GM21390 (cell line): ENCODE data around the gene FOXD1.
"Not testable (repeated sequence)": the region's sequence is repeated elsewhere in the genome, so short reads cannot be mapped to it uniquely, and the experiment has no call there.

Source experiments
- ATAC-seq: cut with Tn5 transposase; IDR thresholded peaks from one replicate; pipeline ENCODE4 v1.9.1; 2021; ENCODE audit not compliant: unreplicated experiment

The FOXD1 gene

DNA sequence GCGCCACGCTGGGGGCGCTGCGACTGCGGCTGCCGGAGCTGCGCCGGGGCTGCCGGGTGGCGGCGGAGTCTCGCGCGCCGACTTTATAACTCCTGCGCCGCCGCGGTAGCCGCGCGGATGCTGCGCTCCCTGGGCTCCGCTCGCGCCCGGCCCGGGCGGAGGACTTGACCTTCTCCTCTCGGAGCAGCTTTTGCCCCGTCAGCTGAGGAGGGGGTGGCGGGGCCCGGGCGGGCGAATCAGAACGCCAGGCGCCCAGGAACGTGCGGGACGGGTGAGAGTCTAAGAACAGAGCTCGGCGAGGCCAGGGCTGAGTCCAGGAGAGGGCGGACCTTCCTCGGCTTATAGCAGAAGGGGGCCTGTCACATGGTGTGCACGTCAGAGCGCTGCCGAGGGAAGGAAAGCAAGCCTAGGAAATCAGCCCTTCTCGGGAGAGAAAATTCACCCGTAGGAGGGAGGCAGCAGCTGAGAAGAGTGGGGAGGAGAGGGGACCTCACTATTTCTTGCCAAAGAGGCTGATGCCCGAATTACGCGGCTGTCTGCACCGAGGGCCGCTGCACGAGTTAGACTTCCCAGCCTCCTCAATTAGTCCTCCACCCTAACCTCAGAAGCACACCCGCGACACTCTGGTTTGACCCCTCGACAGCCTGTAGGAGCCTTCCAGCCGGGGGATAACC, at the start of gene FOXD1:
FOXD1 (minus strand) TSS at position 315 of the 674 bp plus-strand sequence. CDS start 415 bp downstream, outside the sequence.
- ATAC-seq: no peak

DNA sequence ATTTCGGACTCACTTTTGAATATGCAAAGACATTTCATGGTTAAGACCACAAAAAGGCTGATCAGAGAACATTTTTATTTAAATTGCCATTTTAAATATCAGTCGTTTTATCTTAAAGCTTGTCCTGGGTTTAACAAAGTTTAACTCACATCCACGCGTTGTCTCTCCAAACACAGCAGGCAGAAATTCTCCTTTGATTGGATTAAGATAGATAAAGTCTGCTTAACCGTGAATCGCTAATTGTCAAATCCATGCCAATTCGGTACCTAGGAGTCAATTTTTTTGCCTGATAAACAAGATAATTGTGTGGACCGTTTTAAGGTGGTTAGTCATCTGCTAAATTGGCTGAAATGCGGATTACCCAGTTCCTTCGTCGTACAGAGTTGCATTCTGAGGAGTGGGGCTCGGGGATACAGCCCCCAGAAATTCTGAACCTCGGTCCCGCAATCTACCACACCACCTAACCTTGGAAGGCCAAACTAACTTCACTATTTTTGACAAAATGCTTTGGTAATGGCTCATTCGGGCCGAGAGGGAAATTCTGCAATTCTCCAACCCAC, 49.0 kb upstream of the FOXD1 start:
- no peak for ATAC-seq

GRCh38 chr5:73496984-73497457, 48.4 kb upstream of the FOXD1 start:
- ATAC-seq: no peak

DNA sequence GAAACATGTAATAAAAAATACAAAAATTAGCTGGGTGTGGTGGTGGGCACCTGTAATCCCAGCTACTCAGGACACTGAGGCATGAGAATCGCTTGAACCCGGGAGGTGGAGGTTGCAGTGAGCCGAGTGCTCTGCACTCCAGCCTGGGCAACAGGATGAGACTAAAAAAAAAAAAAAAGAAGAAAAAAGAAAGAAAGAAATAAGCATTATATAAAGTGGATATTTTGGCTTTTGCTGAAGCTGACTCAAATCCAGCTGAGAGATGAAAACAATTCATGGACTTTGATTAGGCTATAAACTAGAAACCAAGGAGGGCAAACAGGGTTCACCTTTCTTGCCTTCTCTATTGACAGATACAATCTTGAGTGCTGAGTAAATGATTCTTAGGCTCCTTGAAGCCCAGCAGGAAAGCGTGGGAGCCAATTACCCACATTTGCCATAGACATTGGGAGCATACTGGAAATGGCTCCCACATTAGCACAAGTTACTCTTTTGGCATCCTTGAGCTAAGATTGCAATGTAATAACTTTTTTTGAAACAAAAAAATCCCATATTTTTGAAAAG, 47.3 kb upstream of the FOXD1 start:
- ATAC-seq: no peak

DNA sequence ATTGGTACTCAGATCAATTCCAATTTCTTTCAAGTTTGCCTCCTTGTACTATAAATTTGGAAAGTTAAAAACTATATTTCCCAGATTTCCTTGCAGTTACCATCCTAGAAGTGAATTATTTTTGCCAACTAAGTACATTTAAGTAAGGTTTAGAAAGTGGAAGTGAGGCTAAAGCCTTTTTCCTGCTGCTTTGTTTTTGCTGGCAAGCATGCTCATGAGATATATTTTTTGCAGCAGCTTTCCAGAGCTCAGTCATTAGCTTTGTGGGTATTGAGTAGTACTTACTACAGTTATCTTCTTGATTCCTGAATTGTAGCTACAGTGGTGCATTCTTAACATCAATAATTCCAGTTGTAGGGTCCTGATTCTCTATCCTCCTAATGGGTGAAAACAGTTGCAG, 46.1 kb upstream of the FOXD1 start:
- ATAC-seq: no peak

GRCh38 chr5:73493421-73493820, 44.8 kb upstream of the FOXD1 start:
- ATAC-seq: no peak

DNA sequence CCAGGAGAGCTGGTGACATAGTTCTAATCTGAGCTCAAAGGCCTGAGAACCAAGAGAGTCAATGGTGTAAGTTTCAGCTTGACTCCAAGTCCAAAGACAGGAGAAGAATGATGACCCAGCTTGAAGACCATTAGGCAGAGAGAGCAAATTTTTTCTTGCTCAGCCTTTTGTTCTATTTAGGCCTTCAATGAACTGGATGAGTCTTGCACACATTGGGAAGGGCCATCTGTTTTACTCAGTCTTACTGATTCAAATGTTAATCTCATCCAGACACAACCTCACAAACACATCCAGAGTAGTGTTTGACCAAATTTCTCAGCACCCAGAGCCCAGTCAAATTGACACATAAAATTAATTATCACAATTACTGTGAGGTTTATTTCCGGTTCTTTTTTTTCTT, 42.6 kb upstream of the FOXD1 start:
- ATAC-seq: no peak

GRCh38 chr5:73490088-73490487, 41.5 kb upstream of the FOXD1 start:
- ATAC-seq: no peak

GRCh38 chr5:73488806-73489205, 40.2 kb upstream of the FOXD1 start:
- ATAC-seq: no peak

- ATAC-seq: no peak
Measured at GRCh38 chr5:73487815-73488214, 39.2 kb upstream of the FOXD1 start.

- not testable (repeated sequence) for ATAC-seq
Measured at GRCh38 chr5:73487257-73487656, 38.7 kb upstream of the FOXD1 start.

- ATAC-seq: no peak
Measured at GRCh38 chr5:73486119-73486899, 37.7 kb upstream of the FOXD1 start.

DNA sequence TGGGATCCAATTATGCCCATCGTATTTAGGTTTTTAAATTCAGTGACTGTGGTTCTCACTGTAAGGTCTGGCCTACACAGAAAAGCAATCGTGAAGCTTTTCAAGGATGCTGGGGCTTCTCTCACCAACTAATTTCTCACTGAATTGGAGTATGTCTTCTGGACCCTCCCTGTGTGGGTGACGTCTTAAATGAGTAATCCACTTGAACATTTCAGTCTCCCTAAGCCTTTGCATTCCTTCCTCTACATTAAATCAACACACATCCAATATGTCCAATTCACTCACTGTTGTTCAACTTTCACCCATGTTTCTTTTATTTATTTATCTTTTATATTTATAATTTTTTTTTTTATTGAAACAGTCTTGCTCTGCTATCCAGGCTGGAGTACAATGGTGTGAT, 37.1 kb upstream of the FOXD1 start:
- no peak for ATAC-seq

- ATAC-seq: no peak
Measured at GRCh38 chr5:73484511-73484910, 35.9 kb upstream of the FOXD1 start.

DNA sequence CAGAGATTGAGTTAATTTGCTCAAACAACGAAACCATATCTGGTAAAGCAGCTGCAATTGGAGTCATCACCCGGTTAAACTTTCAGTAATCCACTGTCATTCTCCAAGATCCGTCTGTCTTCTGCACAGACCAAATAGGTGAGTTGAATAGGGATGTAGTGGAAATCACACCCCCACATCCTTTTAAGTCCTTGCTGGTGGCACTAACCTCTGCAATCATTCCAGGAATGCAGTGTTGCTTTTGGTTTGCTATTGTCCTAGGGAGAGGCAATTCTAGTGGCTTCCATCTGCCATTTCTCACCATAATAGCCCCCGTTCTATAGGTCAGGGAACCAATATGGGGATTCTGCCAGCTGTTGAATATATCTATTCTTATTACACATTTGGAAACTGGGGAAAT, 35.1 kb upstream of the FOXD1 start:
- no peak for ATAC-seq

- ATAC-seq: no peak
Measured at GRCh38 chr5:73482383-73483136, 34.0 kb upstream of the FOXD1 start.

DNA sequence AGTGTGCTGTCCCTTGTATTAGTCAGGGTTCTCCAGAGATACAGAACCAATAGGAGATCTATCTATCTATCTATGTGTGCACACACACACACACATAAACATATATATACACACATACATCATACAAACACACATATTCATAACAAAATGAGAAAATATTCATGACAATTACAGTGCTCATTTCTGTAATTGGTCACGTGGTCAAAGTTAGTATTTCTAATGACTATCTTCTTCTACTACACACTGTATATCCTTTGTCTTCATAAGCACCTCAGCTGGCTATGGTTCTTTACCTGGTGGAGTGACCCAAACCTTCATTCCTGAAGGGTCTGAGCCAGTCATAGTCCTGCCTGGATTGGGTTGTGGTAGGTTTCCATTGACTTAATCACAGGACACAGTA, 31.9 kb upstream of the FOXD1 start:
- ATAC-seq: no peak

GRCh38 chr5:73472116-73472515, 23.5 kb upstream of the FOXD1 start:
- ATAC-seq: no peak

- ATAC-seq: no peak
Measured at GRCh38 chr5:73471654-73472053, 23.1 kb upstream of the FOXD1 start.

- ATAC-seq: no peak
Measured at GRCh38 chr5:73469878-73470277, 21.3 kb upstream of the FOXD1 start.

DNA sequence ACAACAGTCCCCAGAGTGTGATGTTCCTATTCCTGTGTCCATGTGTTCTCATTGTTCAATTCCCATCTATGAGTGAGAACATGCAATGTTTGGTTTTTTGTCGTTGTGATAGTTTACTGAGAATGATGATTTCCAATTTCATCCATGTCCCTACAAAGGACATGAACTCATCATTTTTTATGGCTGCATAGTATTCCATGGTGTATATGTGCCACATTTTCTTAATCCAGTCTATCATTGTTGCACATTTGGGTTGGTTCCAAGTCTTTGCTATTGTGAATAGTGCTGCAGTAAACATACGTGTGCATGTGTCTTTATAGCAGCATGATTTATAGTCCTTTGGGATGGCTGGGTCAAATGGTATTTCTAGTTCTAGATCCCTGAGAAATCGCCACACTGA, 20.1 kb upstream of the FOXD1 start:
- ATAC-seq: not testable (repeated sequence)
